Measurements from ENCODE around the gene BAG5.

DNA sequence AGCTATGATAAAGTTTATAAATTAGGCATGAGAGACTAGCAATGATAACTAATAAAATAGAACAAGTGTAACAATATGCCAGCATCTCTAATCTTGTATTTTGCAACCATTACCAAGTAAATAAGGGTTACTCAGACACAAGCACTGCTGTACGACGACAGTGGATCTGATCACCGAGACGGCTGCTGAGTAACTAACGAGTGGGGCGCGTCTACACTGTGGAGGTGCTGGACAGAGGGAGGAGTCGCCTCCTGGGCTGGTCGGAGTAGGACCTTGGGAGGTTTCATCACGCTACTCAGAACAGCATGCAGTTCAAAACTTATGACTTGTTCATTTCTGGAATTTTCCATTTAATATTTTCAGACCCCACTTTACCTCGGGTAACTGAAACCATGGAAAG lies 18.7 kb upstream of the BAG5 start:
- no peak for TF ChIP-seq CTCF (IDR thresholded peaks at IDR 0.05)
- no peak for TF ChIP-seq TCF7L2 (IDR thresholded peaks at IDR 0.05; ENCODE audit: low read depth, low read length)
